Liver (tissue), 9 donors: Measurements from ENCODE around the gene SUMO1. TPM values are rescaled to one million over a fixed set of nuclear protein-coding genes. Genes with fewer than 3 reads are reported as not detected.

Experiments used
- DNase-seq: peaks from one replicate; pipeline ENCODE4 v3.0.0-alpha.2; 2017; ENCODE audit warnings: low spot score
- H3K27ac ChIP-seq, 2 donors: one replicate each; pipeline ENCODE4 v1.7.0; 2013; ENCODE audit warnings: inconsistent platforms in 2 of 2, low read length in 2 of 2, control low read depth in 1 of 2, low read depth in 1 of 2, mild to moderate bottlenecking in 1 of 2
- H3K27me3 ChIP-seq, 4 donors: one replicate each; pipeline versions ENCODE4 v1.6.1 to v1.7.0; 2013; ENCODE audit warnings: low read length in 3 of 4, inconsistent platforms in 1 of 4, mild to moderate bottlenecking in 1 of 4, moderate library complexity in 1 of 4; ENCODE audit not compliant: control insufficient read depth in 4 of 4, insufficient read depth in 4 of 4
- H3K36me3 ChIP-seq, 4 donors: one replicate each; pipeline versions ENCODE4 v1.6.1 to v1.7.0; 2013; ENCODE audit warnings: low read length in 3 of 4, mild to moderate bottlenecking in 3 of 4, low read depth in 1 of 4, moderate library complexity in 1 of 4; ENCODE audit not compliant: control insufficient read depth in 4 of 4, insufficient read depth in 3 of 4
- H3K4me1 ChIP-seq, 4 donors: one replicate each; pipeline versions ENCODE4 v1.6.1 to v1.7.0; 2013; ENCODE audit warnings: low read length in 3 of 4, mild to moderate bottlenecking in 3 of 4, moderate library complexity in 1 of 4; ENCODE audit not compliant: control insufficient read depth in 4 of 4, insufficient read depth in 4 of 4
- H3K4me3 ChIP-seq, 3 donors: one replicate each; pipeline versions ENCODE4 v1.6.1 to v1.7.0; 2013; ENCODE audit warnings: low read length in 3 of 3, control low read depth in 1 of 3, low read depth in 1 of 3, mild to moderate bottlenecking in 1 of 3
- H3K9ac ChIP-seq, 2 donors: one replicate each; pipeline ENCODE4 v1.7.0; 2013; ENCODE audit warnings: low read length in 2 of 2, mild to moderate bottlenecking in 2 of 2, moderate library complexity in 2 of 2, control low read depth in 1 of 2, low read depth in 1 of 2
- H3K9me3 ChIP-seq, 4 donors: one replicate each; pipeline versions ENCODE4 v1.6.1 to v1.7.0; 2013; ENCODE audit warnings: low read length in 3 of 4; ENCODE audit not compliant: control insufficient read depth in 4 of 4
- ATF3 ChIP-seq: IDR thresholded peaks from 2 replicates; pipeline ENCODE4 v1.6.1; 2016; ENCODE audit warnings: antibody characterized with exemption
- CTCF ChIP-seq: fragments of 150-350 bp; IDR thresholded peaks from 2 replicates; pipeline ENCODE4 v1.5.1; 2017; ENCODE audit warnings: improper control_type of control experiment, low read depth, low read length; ENCODE audit not compliant: missing input control
- EGR1 ChIP-seq, 2 donors: IDR thresholded peaks; 2 replicates each; pipeline ENCODE4 v1.6.1; 2016 to 2018; ENCODE audit warnings: antibody characterized with exemption in 2 of 2, low read depth in 2 of 2
- FOXA1 ChIP-seq: IDR thresholded peaks from 2 replicates; pipeline ENCODE4 v1.6.1; 2016; ENCODE audit warnings: antibody characterized with exemption
- FOXA2 ChIP-seq: IDR thresholded peaks from 2 replicates; pipeline ENCODE4 v1.6.1; 2016; ENCODE audit warnings: antibody characterized with exemption
- GABPA ChIP-seq, 2 donors: IDR thresholded peaks in 1 of 2; conservative IDR thresholded peaks in 1 of 2; 2 replicates each; pipeline ENCODE4 v1.6.1; 2016; ENCODE audit warnings: antibody characterized with exemption in 2 of 2, mild to moderate bottlenecking in 1 of 2, moderate library complexity in 1 of 2
- HNF4A ChIP-seq, 2 donors: conservative IDR thresholded peaks; 2 replicates each; pipeline ENCODE4 v1.6.1; 2016; ENCODE audit warnings: antibody characterized with exemption in 2 of 2, mild to moderate bottlenecking in 2 of 2
- HNF4G ChIP-seq: IDR thresholded peaks from 2 replicates; pipeline ENCODE4 v1.6.1; 2016; ENCODE audit warnings: antibody characterized with exemption
- JUND ChIP-seq, 2 donors: IDR thresholded peaks; 2 replicates each; pipeline ENCODE4 v1.6.1; 2016; ENCODE audit warnings: antibody characterized with exemption in 2 of 2
- MAX ChIP-seq: IDR thresholded peaks from 2 replicates; pipeline ENCODE4 v1.6.1; 2016; ENCODE audit warnings: antibody characterized with exemption
- NR2F2 ChIP-seq: IDR thresholded peaks from 2 replicates; pipeline ENCODE4 v1.6.1; 2016; ENCODE audit warnings: antibody characterized with exemption
- RAD21 ChIP-seq, 2 donors: IDR thresholded peaks; 2 replicates each; pipeline ENCODE4 v1.6.1; 2016; ENCODE audit warnings: antibody characterized with exemption in 2 of 2, mild to moderate bottlenecking in 2 of 2
- REST ChIP-seq: IDR thresholded peaks from 2 replicates; pipeline ENCODE4 v1.6.1; 2016; ENCODE audit warnings: antibody characterized with exemption, mild to moderate bottlenecking
- RXRA ChIP-seq, 2 donors: IDR thresholded peaks; 2 replicates each; pipeline ENCODE4 v1.6.1; 2017 to 2018; ENCODE audit warnings: antibody characterized with exemption in 2 of 2, mild to moderate bottlenecking in 1 of 2
- SP1 ChIP-seq: IDR thresholded peaks from 2 replicates; pipeline ENCODE4 v1.6.1; 2018; ENCODE audit warnings: antibody characterized with exemption, mild to moderate bottlenecking
- TAF1 ChIP-seq: conservative IDR thresholded peaks from 2 replicates; pipeline ENCODE4 v1.6.1; 2016; ENCODE audit warnings: antibody characterized with exemption, mild to moderate bottlenecking
- YY1 ChIP-seq: IDR thresholded peaks from 2 replicates; pipeline ENCODE4 v1.6.1; 2016; ENCODE audit warnings: antibody characterized with exemption, mild to moderate bottlenecking
- ZBTB33 ChIP-seq: IDR thresholded peaks from 2 replicates; pipeline ENCODE4 v1.6.1; 2016; ENCODE audit warnings: antibody characterized with exemption
- WGBS: extraction: QIAGEN DNeasy Blood & Tissue Kit; methylation state at CpG from one replicate; pipeline ENCODE4 v1.1.7; 2013; 5-methylcytosine and 5-hydroxymethylcytosine counted together
- polyA plus RNA-seq, 2 donors: library from polyadenylated mRNA; stranded (reverse) in 1 of 2; unstranded in 1 of 2; fragments of 200-250 nt in 1 of 2; fragments of >200 nt in 1 of 2; fragmentation: Nextera tagmentation in 1 of 2; extraction: Ambion mirVana in 1 of 2; gene quantifications; one replicate each; pipeline versions ENCODE4 v1.2.1 to v1.2.3, GENCODE V29; 2013 to 2015
- total RNA-seq, 2 donors: library from RNA; depleted of rRNA; stranded (reverse); fragments of >200 nt; gene quantifications; one replicate each; pipeline ENCODE4 v1.2.3, GENCODE V29; 2014
- donor health status: healthy.
- donor health status: healthy.
- donor health status: healthy.
- donor health status: healthy.
- donor health status: healthy.

SUMO1 gene
- total and polyA plus RNA-seq, 4 donors = 42.7 to 139 (median 51.4) TPM

GRCh38 chr2:202265467-202266277 lies 27.3 kb upstream of the SUMO1 start, which contains the start of gene NOP58 (continued):
- no peak for TF ChIP-seq CTCF
- TF ChIP-seq FOXA1 = no peak
- peak; percentile 93 for TF ChIP-seq REST
- peak; percentile 57 for TF ChIP-seq SP1
- TF ChIP-seq MAX = peak; percentile 86

- Histone ChIP-seq H3K27me3 (no peaks in the 10 kb centered on the region), H3K4me3 (no peak overlapping the region), H3K36me3 (no peaks in the 10 kb centered on the region), H3K4me1 (no peaks in the 10 kb centered on the region), H3K9ac (no peak overlapping the region), H3K9me3 (no peaks in the 10 kb centered on the region), H3K27ac (no peak overlapping the region)
- DNase-seq = no peak
- TF ChIP-seq NR2F2 (no peak), HNF4G (no peak), GABPA (IDR thresholded peaks at IDR 0.05 in 1 of 2, conservative IDR thresholded peaks at IDR 0.05 in 1 of 2) (no peak), REST (no peak), TAF1 (no peak), MAX (no peak), RAD21 (IDR thresholded peaks at IDR 0.05) (no peak), CTCF (no peak), EGR1 (IDR thresholded peaks at IDR 0.05; ENCODE audit: low read depth in 2 of 2) (no peak), RXRA (IDR thresholded peaks at IDR 0.05) (no peak), ATF3 (no peak), YY1 (no peak), HNF4A (conservative IDR thresholded peaks at IDR 0.05) (no peak), SP1 (no peak), FOXA2 (no peak), FOXA1 (no peak), JUND (IDR thresholded peaks at IDR 0.05) (no peak), ZBTB33 (no peak)
- 60% methylated on average over 4 of the region's 4 CpGs for WGBS
These were observed 23.1 kb upstream of the SUMO1 start for GRCh38 chr2:202261531-202261930.
